ENCODE results near the gene SUGCT.

DNA sequence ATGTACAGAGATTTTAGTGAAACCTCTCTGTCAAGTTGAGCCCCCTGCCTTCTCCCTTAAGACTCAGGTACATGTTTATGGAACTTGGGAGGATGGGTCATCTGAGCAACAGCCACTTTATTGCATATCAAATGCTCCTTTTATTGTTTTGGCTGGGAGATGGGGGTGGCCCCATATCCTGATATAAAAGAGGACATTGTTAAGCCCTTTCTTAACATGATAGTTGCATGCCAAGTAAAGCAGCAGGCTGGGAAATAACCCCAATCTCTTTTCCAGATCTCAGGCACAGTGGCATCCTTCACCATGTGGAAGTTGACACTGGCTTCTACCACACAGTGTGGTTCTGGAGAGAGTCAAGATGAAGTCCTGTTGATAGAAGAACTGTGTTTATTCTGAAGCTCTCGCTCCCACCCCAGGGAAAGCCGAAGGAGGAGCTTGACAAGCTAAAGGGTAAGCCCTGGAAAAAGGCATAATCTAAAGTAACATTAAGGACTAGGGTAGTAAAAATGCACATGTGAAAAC lies 746.7 kb downstream of the SUGCT start:
- TF ChIP-seq CTCF (IDR thresholded peaks at IDR 0.05) (no peak), POLR2AphosphoS5 (IDR thresholded peaks at IDR 0.05) (no peak)
